Glomerular visceral epithelial cell (primary cell): ENCODE measurements around the gene HMCN2.

Experiments
- DNase-seq: peaks from one replicate; pipeline ENCODE4 v3.0.0-alpha.2; 2016; ENCODE audit errors: extremely low spot score

Gene HMCN2

GRCh38 chr9:130288926-130289690 is 23.5 kb downstream of the HMCN2 start:
- DNase-seq = no peak

GRCh38 chr9:130289711-130290241 is 24.2 kb downstream of the HMCN2 start:
- no peak for DNase-seq

GRCh38 chr9:130290291-130291181 is 25.0 kb downstream of the HMCN2 start:
- DNase-seq = no peak

GRCh38 chr9:130291474-130291873 is 25.9 kb downstream of the HMCN2 start:
- no peak for DNase-seq

GRCh38 chr9:130292106-130292505 is 26.5 kb downstream of the HMCN2 start:
- DNase-seq = no peak

- DNase-seq = no peak
These were observed 29.1 kb downstream of the HMCN2 start for GRCh38 chr9:130294664-130295063.

- no peak for DNase-seq
These were observed 29.9 kb downstream of the HMCN2 start for GRCh38 chr9:130295431-130295830.

GRCh38 chr9:130295945-130296782 is 30.6 kb downstream of the HMCN2 start:
- DNase-seq = no peak

- no peak for DNase-seq
These were observed 31.2 kb downstream of the HMCN2 start for GRCh38 chr9:130296783-130297055.

- DNase-seq = no peak
These were observed 31.8 kb downstream of the HMCN2 start for GRCh38 chr9:130297371-130297770.

GRCh38 chr9:130298662-130299279 is 33.2 kb downstream of the HMCN2 start:
- no peak for DNase-seq

- no peak for DNase-seq
These were observed 34.4 kb downstream of the HMCN2 start for GRCh38 chr9:130299785-130300615.

GRCh38 chr9:130300739-130301138 is 35.2 kb downstream of the HMCN2 start:
- DNase-seq = no peak

- peak; percentile 65 for DNase-seq
These were observed 36.1 kb downstream of the HMCN2 start for GRCh38 chr9:130301483-130302286.

GRCh38 chr9:130302785-130303612 is 37.4 kb downstream of the HMCN2 start:
- no peak for DNase-seq

GRCh38 chr9:130303613-130304055 is 38.1 kb downstream of the HMCN2 start:
- no peak for DNase-seq

GRCh38 chr9:130304116-130304515 is 38.6 kb downstream of the HMCN2 start:
- no peak for DNase-seq

- no peak for DNase-seq
These were observed 39.1 kb downstream of the HMCN2 start for GRCh38 chr9:130304643-130305042.

GRCh38 chr9:130305381-130305780 is 39.8 kb downstream of the HMCN2 start:
- DNase-seq = no peak
